IMR-90 (cell line): ENCODE results near the gene DOCK1. TPM values are rescaled to one million over a fixed set of nuclear protein-coding genes. Genes with fewer than 3 reads are reported as not detected.
"Not testable (repeated sequence)": the region's sequence is repeated elsewhere in the genome, so short reads cannot be mapped to it uniquely, and the experiment has no call there.

Source experiments
- ATAC-seq: fragments of 200-7000 bp; cut with Tn5 transposase; 2 replicates; pipeline ENCODE4 v1.9.1; 2020; ENCODE audit warnings: low read depth, mild to moderate bottlenecking, moderate library complexity
- BruUV-seq: library from RNA; stranded (reverse); fragments of 400-500 nt; replicated peaks from 2 replicates; lab custom pipeline; 2021; lab: Mats Ljungman, UMichigan
- CTCF ChIA-PET: fragments of 300-600 bp; formaldehyde crosslinking; extraction: SDS; loops from one replicate; lab custom pipeline; 2021; ENCODE audit warnings: antibody characterized with exemption; lab: Yijun Ruan, JAX
- POLR2A ChIA-PET: fragments of 300-600 bp; sonication (Branson Sonifier 250); formaldehyde crosslinking; loops from one replicate; lab custom pipeline; 2022; ENCODE audit warnings: antibody characterized with exemption; ENCODE audit not compliant: unreplicated experiment; lab: Charles Lee
- DNase-seq: peaks from one replicate; pipeline ENCODE4 v3.0.0; 2013
- H2AFZ ChIP-seq: replicated peaks from 2 replicates; pipeline ENCODE3; 2013; ENCODE audit warnings: low read length, mild to moderate bottlenecking; ENCODE audit not compliant: poor library complexity
- H2AK5ac ChIP-seq: 2 replicates; pipeline ENCODE4 v1.6.1; 2013; ENCODE audit warnings: low read depth, low read length, inconsistent platforms
- H2AK9ac ChIP-seq: replicated peaks from 2 replicates; pipeline ENCODE3; 2013; ENCODE audit warnings: mild to moderate bottlenecking, low read depth, low read length, moderate library complexity; ENCODE audit not compliant: poor library complexity
- H2BK120ac ChIP-seq: 2 replicates; pipeline ENCODE4 v1.6.1; 2013; ENCODE audit warnings: low read depth, low read length, inconsistent platforms
- H2BK15ac ChIP-seq: 3 replicates; pipeline ENCODE4 v1.6.1; 2013; ENCODE audit warnings: low read depth, low read length, inconsistent platforms
- H2BK20ac ChIP-seq: 2 replicates; pipeline ENCODE4 v1.6.1; 2013; ENCODE audit warnings: low read depth, mild to moderate bottlenecking, inconsistent platforms, low read length, moderate library complexity
- H2BK5ac ChIP-seq: 2 replicates; pipeline ENCODE4 v1.6.1; 2013; ENCODE audit warnings: mild to moderate bottlenecking, low read depth, low read length, inconsistent platforms; ENCODE audit not compliant: poor library complexity, severe bottlenecking
- H3K14ac ChIP-seq: replicated peaks from 2 replicates; pipeline ENCODE4 v1.6.1; 2013; ENCODE audit warnings: low read depth, low read length, inconsistent platforms
- H3K18ac ChIP-seq: 2 replicates; pipeline ENCODE4 v1.6.1; 2013; ENCODE audit warnings: low read depth, low read length, control low read depth
- H3K23ac ChIP-seq: 2 replicates; pipeline ENCODE4 v1.6.1; 2013; ENCODE audit warnings: low read depth, low read length, inconsistent platforms
- H3K27ac ChIP-seq: 2 replicates; pipeline ENCODE4 v1.5.1; 2013; ENCODE audit warnings: mild to moderate bottlenecking, control low read depth, low read length; ENCODE audit not compliant: insufficient read depth
- H3K27me3 ChIP-seq: 2 replicates; pipeline ENCODE4 v1.6.1; 2013; ENCODE audit warnings: low read length; ENCODE audit not compliant: control insufficient read depth, insufficient read depth
- H3K36me3 ChIP-seq: 2 replicates; pipeline ENCODE4 v1.6.1; 2013; ENCODE audit warnings: low read length, mixed read lengths; ENCODE audit not compliant: control insufficient read depth, insufficient read depth
- H3K4ac ChIP-seq: 2 replicates; pipeline ENCODE4 v1.6.1; 2013; ENCODE audit warnings: low read depth, low read length, inconsistent platforms
- H3K4me1 ChIP-seq: 2 replicates; pipeline ENCODE4 v1.6.1; 2013; ENCODE audit warnings: low read length, mixed read lengths; ENCODE audit not compliant: control insufficient read depth, insufficient read depth
- H3K4me2 ChIP-seq: 2 replicates; pipeline ENCODE4 v1.6.1; 2013; ENCODE audit warnings: low read depth, mild to moderate bottlenecking, control low read depth, low read length, moderate library complexity
- H3K4me3 ChIP-seq: 2 replicates; pipeline ENCODE4 v1.5.1; 2013; ENCODE audit warnings: low read depth, mild to moderate bottlenecking, control low read depth, low read length, moderate library complexity; ENCODE audit not compliant: insufficient read depth
- H3K56ac ChIP-seq: 2 replicates; pipeline ENCODE4 v1.6.1; 2013; ENCODE audit warnings: low read length, inconsistent platforms; ENCODE audit not compliant: insufficient read depth; ENCODE audit errors: extremely low read depth
- H3K79me1 ChIP-seq, 2 experiments: 2 replicates each; pipeline ENCODE4 v1.6.1; 2013; ENCODE audit warnings: low read length in 2 of 2, inconsistent platforms in 1 of 2, low read depth in 1 of 2
- H3K9ac ChIP-seq: 2 replicates; pipeline ENCODE4 v1.6.1; 2013; ENCODE audit warnings: low read depth, low read length, control low read depth
- H3K9me1 ChIP-seq: 2 replicates; pipeline ENCODE4 v1.6.1; 2013; ENCODE audit warnings: low read length, inconsistent platforms; ENCODE audit not compliant: insufficient read depth
- H3K9me3 ChIP-seq: 2 replicates; pipeline ENCODE4 v1.6.1; 2013; ENCODE audit warnings: low read length; ENCODE audit not compliant: control insufficient read depth, insufficient read depth
- H4K20me1 ChIP-seq: 2 replicates; pipeline ENCODE4 v1.6.1; 2013; ENCODE audit warnings: low read length, inconsistent platforms; ENCODE audit not compliant: insufficient read depth
- H4K5ac ChIP-seq: 2 replicates; pipeline ENCODE4 v1.6.1; 2013; ENCODE audit warnings: mild to moderate bottlenecking, low read depth, low read length, control low read depth
- H4K8ac ChIP-seq, 2 experiments: 2 replicates each; pipeline ENCODE4 v1.6.1; 2013; ENCODE audit warnings: low read depth in 2 of 2, low read length in 2 of 2, control low read depth in 1 of 2, inconsistent platforms in 1 of 2
- H4K91ac ChIP-seq: 2 replicates; pipeline ENCODE4 v1.6.1; 2013; ENCODE audit warnings: low read depth, low read length, inconsistent platforms; ENCODE audit not compliant: insufficient read depth
- CEBPB ChIP-seq: IDR thresholded peaks from 2 replicates; pipeline ENCODE4 v1.6.1; 2012; ENCODE audit warnings: low read depth, low read length, improper control_type of control experiment
- CHD1 ChIP-seq: IDR thresholded peaks from 2 replicates; pipeline ENCODE4 v1.6.1; 2012; ENCODE audit warnings: low read depth, low read length, improper control_type of control experiment
- CTCF ChIP-seq: conservative IDR thresholded peaks from 2 replicates; pipeline ENCODE4 v1.5.1; 2012; ENCODE audit warnings: mild to moderate bottlenecking, low read depth, low read length, improper control_type of control experiment
- FOS ChIP-seq: fragments of 150-350 bp; IDR thresholded peaks from 2 replicates; pipeline ENCODE4 v1.6.1; 2016; ENCODE audit warnings: low read depth, low read length
- MAFK ChIP-seq: IDR thresholded peaks from 2 replicates; pipeline ENCODE4 v1.6.1; 2012; ENCODE audit warnings: low read depth, low read length, improper control_type of control experiment
- MXI1 ChIP-seq: IDR thresholded peaks from 2 replicates; pipeline ENCODE4 v1.6.1; 2012; ENCODE audit warnings: low read depth, mild to moderate bottlenecking, low read length, moderate library complexity, borderline replicate concordance
- NFE2L2 ChIP-seq: fragments of 150-350 bp; IDR thresholded peaks from 2 replicates; pipeline ENCODE4 v1.6.1; 2016; ENCODE audit warnings: low read depth, mild to moderate bottlenecking, low read length
- RFX5 ChIP-seq: IDR thresholded peaks from 2 replicates; pipeline ENCODE4 v1.8.0; 2012; ENCODE audit warnings: low read depth, mild to moderate bottlenecking, low read length, moderate library complexity
- SMC3 ChIP-seq: fragments of 150-350 bp; IDR thresholded peaks from 2 replicates; pipeline ENCODE4 v1.6.1; 2016; ENCODE audit warnings: low read depth, mild to moderate bottlenecking, antibody characterized with exemption, low read length, moderate library complexity
- WGBS, 2 experiments: methylation state at CpG; one replicate each; pipeline versions ENCODE4 v1.1.5 to v1.1.7; 2013; ENCODE audit warnings: missing lambda C conversion rate in 2 of 2; ENCODE audit not compliant: insufficient read length in 1 of 2; ENCODE audit errors: extremely low coverage in 2 of 2; 5-methylcytosine and 5-hydroxymethylcytosine counted together
- dilution Hi-C: fragments of 300-500 bp; cut with HindIII; formaldehyde crosslinking; loops from one replicate; pipeline ENCODE4 v1.14.3; 2018; ENCODE audit warnings: low sequenced_read_pairs; ENCODE audit not compliant: unreplicated experiment
- in situ Hi-C: fragments of 300-500 bp; cut with MboI; formaldehyde crosslinking; loops from 3 replicates; pipeline ENCODE4 v1.14.3; 2019; ENCODE audit warnings: low sequenced_read_pairs, inconsistent platforms, mixed read lengths
- intact Hi-C: fragments of 100-400 bp; cut with micrococcal nuclease; formaldehyde crosslinking; loops from 2 replicates; pipeline ENCODE4 v1.10.0; 2022
- polyA plus RNA-seq, 3 experiments: library from polyadenylated mRNA; depleted of rRNA; stranded (reverse); fragments of >200 nt; gene quantifications; 2 replicates each; pipeline ENCODE4 v1.2.3, GENCODE V29; 2012; ENCODE audit warnings: low replicate concordance in 1 of 3
- total RNA-seq: library from RNA; depleted of rRNA; stranded (reverse); fragments of >200 nt; gene quantifications from 2 replicates; pipeline ENCODE4 v1.2.3, GENCODE V29; 2012

The DOCK1 gene
- total and polyA plus RNA-seq, 2 of the 4 experiments (the other 2 are of a cell fraction): 28.2 to 71.0 TPM

GRCh38 chr10:126898460-126898859 lies 6.8 kb upstream of the DOCK1 start:
- Histone ChIP-seq H3K79me1 (0 out of 4 replicates have a peak, but pooled peaks cover 0 to 3% of the 10 kb centered on the region in 2 experiments), H3K27ac (no peak overlapping the region), H2BK120ac (no peak overlapping the region), H2AFZ (no peak overlapping the region), H3K36me3 (no peaks in the 10 kb centered on the region), H3K18ac (no peak overlapping the region), H3K23ac (no peak overlapping the region), H2AK5ac (no peak overlapping the region), H3K14ac (no peak overlapping the region), H3K9me1 (peaks cover 5% of the 10 kb centered on the region), H2BK20ac (no peak overlapping the region), H3K9me3 (peaks cover 10% of the 10 kb centered on the region), H4K5ac (no peak overlapping the region), H3K27me3 (no peaks in the 10 kb centered on the region), H3K4ac (no peak overlapping the region), H2AK9ac (no peak overlapping the region), H3K4me3 (no peak overlapping the region), H2BK5ac (no peak overlapping the region), H3K4me1 (peaks cover 4% of the 10 kb centered on the region; the same call in 1 of the 2 replicates), H3K9ac (no peak overlapping the region), H3K4me2 (no peak overlapping the region), H4K91ac (no peak overlapping the region), H4K20me1 (peaks cover 4% of the 10 kb centered on the region; the same call in 1 of the 2 replicates), H2BK15ac (no peak overlapping the region), H4K8ac (no peak overlapping the region), H3K56ac (no peak overlapping the region)
- DNase-seq (no peak), ATAC-seq (no peak)
- dilution Hi-C loops: no loop called here
- BruUV-seq: no TSS peak
- in situ Hi-C loops: no loop called here
- ChIA-PET CTCF (no interaction called here), POLR2A (interaction anchor here (0.6 kb wide), 1 partner anchor 76 kb away, joined by 3 read pairs; no protein-coding TSS in a partner anchor)
- TF ChIP-seq MAFK (no peak), CHD1 (no peak), SMC3 (no peak), NFE2L2 (no peak), RFX5 (no peak), CEBPB (no peak), MXI1 (no peak), CTCF (no peak), FOS (no peak)
- intact Hi-C loops: no loop called here

GRCh38 chr10:126899529-126899928 lies 5.7 kb upstream of the DOCK1 start:
- H2BK15ac ChIP-seq, H3K56ac ChIP-seq, H4K5ac ChIP-seq, POLR2A ChIA-PET, H3K4me3 ChIP-seq, H3K79me1 ChIP-seq, H2BK5ac ChIP-seq, H3K9me1 ChIP-seq, DNase-seq, BruUV-seq, dilution Hi-C loops, H3K36me3 ChIP-seq, ATAC-seq, in situ Hi-C loops, H3K23ac ChIP-seq, H4K20me1 ChIP-seq, H3K18ac ChIP-seq, H2AK9ac ChIP-seq, H4K91ac ChIP-seq, H3K27ac ChIP-seq, H2AFZ ChIP-seq, intact Hi-C loops, H4K8ac ChIP-seq, H3K9ac ChIP-seq, H3K4me2 ChIP-seq, H3K14ac ChIP-seq, H2AK5ac ChIP-seq, H2BK120ac ChIP-seq, CTCF ChIA-PET, H3K27me3 ChIP-seq, H3K4me1 ChIP-seq, H2BK20ac ChIP-seq, H3K4ac ChIP-seq: not testable (repeated sequence)
- no CpG with 5 or more reads among the region's 2 CpGs for WGBS, 2 experiments
- H3K9me3 ChIP-seq: peaks cover 10% of the 10 kb centered on the region
